Measurements from ENCODE around the gene RPS21. TPM values are rescaled to one million over a fixed set of nuclear protein-coding genes. Genes with fewer than 3 reads are reported as not detected.
A peak's percentile ranks its signal among the peaks of the same experiment; 100 is the strongest.

RPS21 gene
- total and polyA plus RNA-seq, 12 donors, result 512 to 4,111 (median 619) TPM

DNA sequence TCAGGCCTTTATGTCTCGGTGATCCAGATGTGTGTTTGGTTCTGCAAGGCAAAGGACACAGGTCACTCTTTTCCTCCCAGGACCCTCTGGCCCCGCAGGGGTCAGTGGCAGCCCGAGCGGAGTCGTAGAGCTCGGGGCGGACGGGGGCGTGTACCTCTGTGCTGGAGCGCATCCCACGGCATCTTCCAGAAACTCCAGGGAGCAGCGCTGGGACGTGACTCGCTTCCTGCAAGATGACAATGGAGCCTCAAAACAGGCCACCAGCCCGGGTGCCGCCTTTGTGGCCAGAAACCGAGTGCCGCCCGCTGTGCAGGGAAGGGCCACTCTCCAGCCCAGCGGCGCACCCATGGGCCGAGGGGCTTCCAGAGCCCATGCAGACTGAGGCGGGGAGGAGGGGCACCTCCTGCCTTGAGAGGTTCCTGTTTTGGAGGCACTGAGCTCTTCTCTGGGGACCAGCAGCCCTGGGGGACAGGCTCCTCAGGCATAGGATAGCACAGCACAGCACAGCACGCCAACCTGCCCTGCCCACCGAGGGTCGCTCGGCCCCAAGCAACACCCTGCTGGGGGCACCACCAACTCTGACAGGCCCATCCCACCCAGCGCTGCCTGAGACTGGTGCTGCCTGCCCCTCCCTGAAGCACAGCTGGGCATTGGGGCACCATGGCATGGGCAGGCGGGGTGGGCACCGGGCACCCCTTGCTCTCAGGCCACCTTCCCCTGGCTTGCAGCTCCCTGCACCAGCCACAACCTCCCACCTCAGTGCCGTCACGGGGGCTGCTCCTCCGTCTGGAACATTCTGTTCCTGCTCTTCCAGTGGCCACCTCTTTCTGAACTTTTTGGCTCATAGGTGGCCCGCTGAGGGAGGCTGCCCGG lies 9.7 kb downstream of the RPS21 start:
- H3K4me3 ChIP-seq, result no peak overlapping the region
- no peaks in the 10 kb centered on the region for H3K9me3 ChIP-seq
- intact Hi-C loops (cut with DNase I), result no loop called here
- peaks cover 0 to 49% (median 0%) of the 10 kb centered on the region in 9 donors for H3K36me3 ChIP-seq
- ATAC-seq, result peak in 4 of 8 donors; percentile 23 to 54 (median 50)
- TF ChIP-seq, protein P1, sequence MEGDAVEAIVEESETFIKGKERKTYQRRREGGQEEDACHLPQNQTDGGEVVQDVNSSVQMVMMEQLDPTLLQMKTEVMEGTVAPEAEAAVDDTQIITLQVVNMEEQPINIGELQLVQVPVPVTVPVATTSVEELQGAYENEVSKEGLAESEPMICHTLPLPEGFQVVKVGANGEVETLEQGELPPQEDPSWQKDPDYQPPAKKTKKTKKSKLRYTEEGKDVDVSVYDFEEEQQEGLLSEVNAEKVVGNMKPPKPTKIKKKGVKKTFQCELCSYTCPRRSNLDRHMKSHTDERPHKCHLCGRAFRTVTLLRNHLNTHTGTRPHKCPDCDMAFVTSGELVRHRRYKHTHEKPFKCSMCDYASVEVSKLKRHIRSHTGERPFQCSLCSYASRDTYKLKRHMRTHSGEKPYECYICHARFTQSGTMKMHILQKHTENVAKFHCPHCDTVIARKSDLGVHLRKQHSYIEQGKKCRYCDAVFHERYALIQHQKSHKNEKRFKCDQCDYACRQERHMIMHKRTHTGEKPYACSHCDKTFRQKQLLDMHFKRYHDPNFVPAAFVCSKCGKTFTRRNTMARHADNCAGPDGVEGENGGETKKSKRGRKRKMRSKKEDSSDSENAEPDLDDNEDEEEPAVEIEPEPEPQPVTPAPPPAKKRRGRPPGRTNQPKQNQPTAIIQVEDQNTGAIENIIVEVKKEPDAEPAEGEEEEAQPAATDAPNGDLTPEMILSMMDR (IDR thresholded peaks at IDR 0.05), result no peak
- peak overlapping the region in 3 of 10 donors; percentile 5 to 53 (median 15) for H3K27ac ChIP-seq
- no peak for DNase-seq
- no peaks in the 10 kb centered on the region for H3K27me3 ChIP-seq
- H3K4me1 ChIP-seq, result peaks cover 0 to 10% (median 0%) of the 10 kb centered on the region in 9 donors
- WGBS, 2 donors, result 75 to 86% methylated on average over 35 of the region's 35 CpGs

DNA sequence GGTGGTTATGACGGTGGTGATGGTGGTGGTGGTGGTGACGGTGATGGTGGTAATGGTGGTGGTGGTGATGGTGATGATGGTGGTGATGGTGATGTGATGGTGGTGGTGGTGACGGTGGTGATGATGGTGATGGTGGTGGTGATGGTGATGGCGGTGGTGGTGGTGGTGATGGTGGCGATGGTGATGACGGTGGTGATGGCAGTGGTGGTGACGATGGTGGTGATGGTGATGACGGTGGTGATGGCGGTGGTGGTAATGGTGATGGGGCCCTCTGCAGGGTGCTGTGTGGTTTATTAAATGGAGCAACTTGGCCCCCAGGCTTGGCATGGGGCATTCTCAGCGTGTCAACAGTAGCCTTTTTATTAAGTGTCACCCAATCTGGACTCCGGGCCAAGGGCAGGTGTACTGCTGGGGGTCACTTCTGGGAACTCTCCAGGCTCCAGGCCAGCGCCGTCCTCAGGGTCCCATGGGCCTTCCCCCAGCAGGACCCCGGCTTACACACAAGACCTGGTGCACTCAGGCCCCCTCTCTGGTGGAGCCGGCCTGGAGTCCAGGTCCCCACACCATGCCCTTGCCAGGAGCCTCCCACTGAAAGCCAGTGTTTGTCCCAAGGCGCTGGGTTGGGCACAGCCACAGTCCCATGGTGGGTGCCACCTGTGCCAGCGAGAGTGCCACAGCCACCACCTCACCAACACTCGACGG lies 11.4 kb downstream of the RPS21 start:
- no peak for ATAC-seq
- Histone ChIP-seq H3K27ac (no peak overlapping the region), H3K4me1 (peaks cover 0 to 10% (median 0%) of the 10 kb centered on the region in 9 donors), H3K36me3 (peaks cover 0 to 44% (median 0%) of the 10 kb centered on the region in 9 donors), H3K4me3 (no peak overlapping the region), H3K9me3 (no peaks in the 10 kb centered on the region), H3K27me3 (no peaks in the 10 kb centered on the region)
- WGBS, 2 donors, result 97 to 98% methylated on average over 11 to 19 of the region's 19 CpGs
- DNase-seq, result no peak
- TF ChIP-seq, protein P1 (IDR thresholded peaks at IDR 0.05), result no peak
- intact Hi-C loops (cut with DNase I), result no loop called here

DNA sequence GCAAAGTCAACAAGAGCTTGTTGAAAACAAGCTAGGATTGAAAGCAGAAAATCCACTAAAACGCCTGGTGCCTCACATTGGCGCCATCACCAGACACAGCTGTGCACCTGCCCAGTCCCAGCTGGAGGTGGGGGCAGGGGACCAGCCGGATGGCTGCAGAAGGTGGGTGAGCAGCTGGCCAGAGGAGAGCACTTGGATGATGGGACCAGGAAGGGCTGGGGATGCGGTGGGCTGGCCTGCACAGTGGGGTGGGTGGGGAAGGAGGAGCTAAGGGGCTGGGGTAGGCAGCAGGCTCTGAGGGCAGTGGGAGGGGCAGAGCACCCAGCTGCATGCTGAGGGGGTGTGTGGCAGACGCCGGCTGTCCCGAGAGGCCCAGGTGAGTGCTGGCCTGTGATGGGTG lies 13.1 kb downstream of the RPS21 start:
- peaks cover 0 to 12% (median 0%) of the 10 kb centered on the region in 9 donors for H3K4me1 ChIP-seq
- TF ChIP-seq, protein P1 (IDR thresholded peaks at IDR 0.05), result no peak
- ATAC-seq (no peak), DNase-seq (no peak)
- 87% methylated on average over 7 of the region's 7 CpGs for WGBS, 2 donors
- intact Hi-C loops (cut with DNase I), result loop anchor here in 6 of 10 donors (10.0 kb wide), 4 partner anchors 205 to 395 kb away; partner anchors contain the start of gene MRGBP (in 2 of the 6)
- no peaks in the 10 kb centered on the region for H3K27me3 ChIP-seq
- no peak overlapping the region for H3K4me3 ChIP-seq
- peaks cover 0 to 26% (median 0%) of the 10 kb centered on the region in 9 donors for H3K36me3 ChIP-seq
- H3K27ac ChIP-seq, result no peak overlapping the region
- H3K9me3 ChIP-seq, result no peaks in the 10 kb centered on the region

DNA sequence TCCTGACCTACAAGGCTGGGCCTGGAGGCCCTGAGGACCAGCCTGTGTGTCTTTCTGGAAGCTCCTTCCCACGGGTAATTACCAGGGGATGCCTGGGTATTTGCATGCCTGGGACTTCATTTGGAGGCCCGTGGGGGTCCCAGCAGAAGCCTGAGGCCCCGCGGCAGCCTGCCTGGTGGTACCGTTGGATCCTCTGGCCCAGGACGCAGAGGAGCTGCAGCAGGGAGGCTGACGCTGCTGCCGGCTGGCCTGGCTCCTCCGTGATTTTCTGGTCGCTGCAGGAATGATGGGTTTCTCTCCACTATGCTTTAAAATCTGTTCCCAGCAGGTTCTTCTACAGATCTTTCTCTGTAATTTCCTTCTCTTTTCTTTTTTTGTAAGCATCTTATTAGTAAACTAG lies 13.6 kb downstream of the RPS21 start:
- H3K4me3 ChIP-seq, result no peak overlapping the region
- no peaks in the 10 kb centered on the region for H3K27me3 ChIP-seq
- no peak overlapping the region for H3K27ac ChIP-seq
- no peaks in the 10 kb centered on the region for H3K9me3 ChIP-seq
- TF ChIP-seq, protein P1 (IDR thresholded peaks at IDR 0.05), result no peak
- DNase-seq (no peak), ATAC-seq (no peak)
- peaks cover 0 to 21% (median 0%) of the 10 kb centered on the region in 9 donors for H3K36me3 ChIP-seq
- H3K4me1 ChIP-seq, result peaks cover 0 to 18% (median 5%) of the 10 kb centered on the region in 9 donors
- intact Hi-C loops (cut with DNase I), result loop anchor here in 6 of 10 donors (10.0 kb wide), 4 partner anchors 204 to 394 kb away; partner anchors contain the start of gene MRGBP (in 2 of the 6)
- 89 to 91% methylated on average over 10 of the region's 10 CpGs for WGBS, 2 donors

Data from heart right ventricle (tissue), 16 donors.